Colon (tissue), 2 donors: Measurements from ENCODE around the gene SSTR1.

Experiments used
- FAIRE-seq: peaks from 2 replicates; lab custom pipeline; 2012; peaks lifted over from hg19 to GRCh38; lab: Jason Lieb, UNC
- donor health status: control.
- donor health status: control.

Gene SSTR1

DNA sequence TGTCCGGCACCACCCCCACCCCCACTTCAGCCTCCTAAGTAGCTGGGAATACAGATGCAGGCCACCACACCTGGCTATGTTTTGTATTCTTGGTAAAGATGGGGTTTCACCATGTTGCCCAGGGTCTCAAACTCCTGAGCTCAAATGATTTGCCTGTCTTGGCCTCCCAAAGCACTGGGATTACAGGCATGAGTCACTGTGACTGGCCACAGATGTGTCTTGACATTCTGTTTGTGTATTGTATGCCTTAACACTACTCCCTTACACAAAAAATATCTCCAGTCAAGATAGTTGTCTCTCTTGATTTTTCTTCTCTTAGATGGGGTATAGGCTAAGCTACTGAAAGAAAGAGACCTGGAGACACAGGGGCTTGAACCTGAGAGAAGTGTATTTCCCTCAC, 30.6 kb downstream of the SSTR1 start:
- FAIRE-seq: no peak

DNA sequence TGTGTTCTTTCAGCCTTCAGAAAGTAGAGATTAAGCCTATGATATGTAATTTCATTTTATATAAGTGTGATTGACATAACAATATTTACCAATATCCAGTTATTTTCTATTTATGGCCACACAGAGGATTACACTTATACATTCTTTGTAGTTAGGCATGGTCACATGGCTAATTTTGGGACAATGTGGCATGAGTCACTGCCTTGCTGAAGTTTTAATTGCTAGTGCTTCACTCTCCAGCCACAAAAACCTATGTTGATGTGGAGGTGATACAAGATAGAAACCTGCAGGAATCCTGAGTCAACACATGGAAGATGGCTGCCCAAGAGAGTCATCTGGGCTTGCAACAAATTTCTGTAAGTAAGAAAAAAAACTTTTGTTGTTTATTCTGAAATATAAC, 31.2 kb downstream of the SSTR1 start:
- FAIRE-seq: no peak

DNA sequence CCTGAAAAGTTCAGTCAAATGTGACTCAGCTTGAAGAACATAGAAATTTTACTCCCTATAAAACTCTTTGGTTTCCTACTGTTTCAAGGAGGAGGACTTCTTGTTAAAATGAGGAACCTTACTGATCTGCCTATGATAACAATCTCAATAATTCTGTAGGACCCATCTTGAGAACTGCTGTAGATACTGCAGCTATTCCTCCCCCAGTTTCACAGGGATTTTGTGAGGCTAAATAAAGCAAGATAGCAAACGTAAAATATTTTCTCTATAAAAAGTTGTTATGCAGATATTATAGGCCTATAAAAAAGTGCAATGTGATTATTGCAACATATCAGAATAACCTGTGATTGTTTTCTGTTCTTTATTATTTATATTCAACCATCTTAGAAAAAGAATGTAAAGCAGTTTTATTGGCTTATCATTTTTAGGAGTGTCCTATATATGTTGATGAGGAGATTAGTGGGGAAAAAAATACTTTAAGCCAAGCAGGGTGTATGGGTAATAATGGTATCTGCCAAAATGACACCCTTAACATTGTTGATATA, 36.1 kb downstream of the SSTR1 start:
- FAIRE-seq: no peak

DNA sequence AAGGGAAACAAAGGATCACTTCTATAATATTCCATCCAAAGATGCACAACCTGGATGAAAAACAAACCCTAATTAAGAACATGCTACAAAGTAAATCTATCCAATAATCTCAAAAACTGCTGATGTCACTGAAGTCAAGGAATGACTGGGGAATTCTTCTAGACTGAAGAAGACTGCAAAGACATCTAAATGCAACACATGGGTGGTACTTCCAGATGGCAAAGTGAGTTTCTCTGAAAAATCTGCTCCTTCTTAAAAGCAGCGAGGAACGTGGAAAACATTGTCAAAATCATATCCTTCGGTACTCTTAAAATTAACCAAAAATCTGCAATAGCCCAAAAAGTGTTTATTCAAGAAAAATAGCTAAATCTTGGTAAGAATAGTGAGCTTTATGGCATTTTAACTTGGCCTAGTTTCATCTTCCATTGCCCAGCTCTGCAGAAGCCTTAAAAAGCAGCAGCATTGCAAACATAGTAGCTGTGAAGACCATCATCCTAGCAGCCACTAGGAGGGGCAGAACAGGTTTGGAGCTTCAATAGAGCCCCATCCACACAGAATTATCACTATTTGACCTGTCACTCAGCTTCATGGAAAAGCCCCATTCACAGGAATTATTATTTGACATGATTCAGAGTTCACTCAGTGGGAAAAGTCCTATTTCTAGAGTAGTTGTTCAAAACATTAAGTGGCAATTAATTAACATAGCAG, 40.8 kb downstream of the SSTR1 start:
- FAIRE-seq: no peak

DNA sequence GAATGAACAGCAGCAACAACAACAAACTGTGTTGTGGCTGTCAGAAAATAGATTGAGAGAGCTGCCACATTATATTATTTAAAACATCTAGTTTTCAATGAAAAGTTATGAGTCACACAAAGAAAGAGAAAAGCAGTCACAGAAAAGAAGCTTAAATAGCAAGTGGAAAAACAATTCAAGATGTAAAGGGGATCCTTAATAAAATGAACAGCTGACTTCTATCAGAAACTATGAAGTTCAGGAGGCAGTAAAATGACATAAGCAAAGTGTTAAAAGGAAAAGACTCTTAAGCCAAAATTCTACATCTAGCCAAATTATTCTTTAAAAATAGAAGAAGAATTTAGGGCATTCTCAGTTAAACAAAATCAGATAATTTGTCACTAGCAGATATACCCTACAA, 42.6 kb downstream of the SSTR1 start:
- no peak for FAIRE-seq

DNA sequence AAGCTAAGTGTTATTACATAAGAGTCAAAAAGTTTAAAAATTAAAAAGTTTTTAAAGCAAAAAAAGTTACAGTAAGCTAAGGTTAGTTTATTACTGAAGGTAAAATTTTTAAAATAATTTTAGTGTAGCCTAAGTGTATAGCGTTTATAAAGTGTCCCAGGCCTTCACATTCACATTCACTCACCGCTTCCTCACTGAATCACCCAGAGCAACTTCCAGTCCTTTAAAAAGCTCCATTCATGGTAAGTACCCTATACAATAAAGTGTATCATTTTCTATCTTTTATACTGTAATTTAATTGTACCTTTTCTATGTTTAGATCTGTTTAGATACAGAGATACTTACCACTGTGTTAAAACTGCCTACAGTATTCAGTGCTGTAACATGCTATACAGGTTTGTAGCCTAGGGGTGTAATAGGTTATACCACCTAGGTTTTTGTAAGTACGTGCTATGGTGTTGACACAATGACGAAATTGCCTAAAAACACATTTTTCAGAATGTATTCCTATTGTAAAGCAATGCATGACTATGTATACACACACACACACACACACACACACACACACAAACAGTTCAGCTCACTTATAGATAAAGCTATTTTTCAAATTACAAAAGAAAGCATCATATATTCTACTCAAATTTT, 44.5 kb downstream of the SSTR1 start:
- FAIRE-seq: no peak

DNA sequence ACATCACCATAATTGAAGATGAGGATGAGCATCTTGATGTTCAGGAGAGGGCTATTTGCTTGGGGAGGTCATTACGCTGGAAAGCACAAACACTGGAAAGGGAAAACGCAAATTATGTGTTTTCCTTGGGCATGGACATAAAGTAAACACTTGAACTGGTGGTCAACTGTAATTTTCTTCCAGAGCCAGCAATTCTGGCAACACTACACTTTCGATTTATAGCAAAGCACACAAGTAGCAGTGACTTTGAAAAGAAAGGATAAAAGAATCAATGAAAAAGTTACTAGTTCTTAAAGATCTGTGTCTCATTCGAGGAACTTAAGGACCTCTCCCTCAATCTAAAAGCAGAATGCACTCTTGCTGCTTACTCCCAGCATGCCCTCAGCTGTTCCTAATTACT, 46.0 kb downstream of the SSTR1 start:
- FAIRE-seq: no peak

DNA sequence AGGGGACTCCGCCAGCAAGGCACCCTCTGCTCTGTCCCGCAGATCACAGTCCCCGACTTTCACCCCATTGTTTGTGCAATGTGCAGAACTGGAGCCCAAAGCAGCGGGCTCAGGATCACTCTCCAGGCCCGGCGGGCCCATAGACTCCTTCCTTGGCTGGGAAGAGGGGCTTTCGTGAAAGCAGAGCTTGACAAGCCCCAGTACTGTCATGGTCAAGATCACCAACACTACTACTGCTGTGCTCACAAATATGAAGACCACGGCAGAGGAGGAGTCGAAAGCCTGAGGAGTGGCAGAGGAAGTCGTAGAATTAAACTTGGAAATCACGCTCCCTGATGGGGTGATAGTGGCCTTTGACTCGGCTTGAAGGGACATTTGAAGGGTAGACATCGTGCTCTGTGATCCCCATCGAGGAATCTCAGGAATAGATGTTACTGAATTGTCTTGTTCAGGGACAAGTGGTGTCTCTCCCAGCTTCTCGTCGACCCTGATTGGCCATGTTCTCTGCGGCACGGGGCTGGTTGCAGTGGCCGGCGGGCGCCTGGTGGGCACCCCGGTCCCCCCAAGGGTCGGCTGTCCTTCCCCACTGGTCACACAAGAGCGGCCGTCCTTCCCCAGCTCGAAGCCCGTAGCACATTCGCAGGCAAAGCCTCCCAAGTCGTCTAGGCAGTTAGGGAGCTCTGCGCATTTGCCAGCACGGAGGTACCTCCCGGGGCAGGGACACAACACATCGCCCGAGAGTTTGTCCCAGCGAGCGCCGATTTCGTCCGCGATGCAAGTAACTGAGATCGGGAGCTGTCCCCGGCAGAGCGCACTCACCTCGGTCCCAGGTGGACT, 47.1 kb downstream of the SSTR1 start:
- FAIRE-seq: no peak

DNA sequence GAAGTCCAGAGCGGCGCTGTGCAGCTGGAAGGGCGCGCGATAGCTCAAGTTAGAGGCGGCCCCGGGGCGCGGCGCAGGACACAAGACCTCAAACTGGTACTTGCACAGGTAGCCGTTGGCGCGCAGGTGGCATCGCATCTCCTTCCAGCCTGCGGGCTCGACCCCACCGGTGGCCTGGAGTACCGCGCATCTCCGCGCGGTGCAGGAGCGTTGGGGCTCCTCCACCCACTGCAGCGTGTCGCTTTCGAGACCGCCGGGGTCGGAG, 47.6 kb downstream of the SSTR1 start:
- no peak for FAIRE-seq

DNA sequence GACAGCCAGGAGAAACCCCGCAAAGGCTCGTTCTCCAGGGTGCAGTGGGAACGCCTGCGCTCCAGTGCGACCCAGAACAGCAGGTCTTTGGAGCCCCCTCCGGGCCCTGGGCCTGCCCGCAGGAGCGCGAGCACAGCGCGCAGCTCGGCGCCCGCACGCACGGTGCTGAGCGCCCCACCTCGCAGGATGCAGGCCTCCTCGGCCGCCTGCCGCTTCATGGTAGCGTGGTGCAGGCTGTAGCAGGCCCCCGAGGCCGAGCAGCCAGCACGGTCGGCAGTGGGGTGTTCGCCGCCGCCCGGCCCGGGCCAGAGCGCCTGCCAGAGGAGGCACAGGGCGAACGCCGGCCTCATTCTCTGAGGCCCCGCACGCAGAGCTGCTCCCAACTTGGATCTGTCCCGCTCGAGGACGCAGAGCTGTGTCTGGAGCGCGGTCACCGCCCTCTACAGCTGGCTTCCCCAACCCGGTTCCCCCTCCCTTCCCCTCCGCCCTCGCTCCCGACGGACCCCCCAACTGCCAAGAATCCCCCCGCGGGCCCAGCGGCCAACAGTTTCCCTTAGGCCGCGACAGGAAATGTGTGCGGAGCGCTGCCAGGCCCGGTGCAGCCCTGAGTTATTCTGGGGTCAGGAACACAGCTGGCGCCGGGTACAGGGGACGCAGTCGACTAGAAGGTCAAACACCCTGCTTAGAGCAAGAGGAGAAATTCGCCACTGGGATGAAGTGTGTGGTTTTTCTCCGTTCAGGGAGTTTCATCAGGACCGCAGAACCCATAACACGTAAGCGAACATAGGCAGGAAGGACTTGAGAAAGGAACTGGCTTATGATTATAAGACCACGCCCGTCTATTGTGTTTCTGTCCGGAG, 48.2 kb downstream of the SSTR1 start, which contains the start of gene CLEC14A:
CLEC14A (minus strand) TSS at position 421 of the 860 bp plus-strand sequence; CDS start at position 350, 71 bp downstream.
- FAIRE-seq: no peak

DNA sequence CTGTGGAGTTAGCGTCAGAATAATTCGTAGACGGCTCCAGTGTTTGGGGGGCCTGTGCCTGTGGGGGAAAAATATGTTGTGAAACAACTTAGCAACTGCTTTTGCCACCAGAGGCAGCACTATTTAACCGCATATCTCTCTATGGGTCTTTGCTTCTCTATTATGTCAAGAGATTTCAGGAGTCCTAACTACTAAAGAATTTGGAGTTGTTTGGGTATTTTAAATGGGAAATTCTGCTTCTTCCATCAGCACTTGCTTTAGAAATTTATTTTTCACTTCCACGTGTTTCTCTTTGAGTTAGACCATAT, 48.8 kb downstream of the SSTR1 start:
- no peak for FAIRE-seq

DNA sequence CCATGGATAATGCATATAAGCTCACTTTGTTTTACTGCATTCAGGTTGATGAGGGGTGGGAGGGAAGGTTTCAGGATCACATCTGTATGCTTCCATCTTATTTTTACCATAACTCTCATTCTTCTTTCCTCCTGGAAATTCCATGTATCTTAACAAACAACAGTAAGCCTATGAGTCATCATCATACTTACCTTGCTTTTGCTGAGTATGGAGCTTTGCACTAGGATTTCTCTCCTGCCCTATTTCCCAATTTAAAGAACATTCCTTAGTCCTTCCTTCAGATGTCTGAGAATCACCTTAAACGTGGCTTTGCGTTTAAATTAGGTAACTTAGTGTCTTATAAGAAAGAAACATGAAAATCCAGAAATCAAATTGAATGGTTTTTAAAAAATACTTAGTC, 49.8 kb downstream of the SSTR1 start:
- FAIRE-seq: no peak

DNA sequence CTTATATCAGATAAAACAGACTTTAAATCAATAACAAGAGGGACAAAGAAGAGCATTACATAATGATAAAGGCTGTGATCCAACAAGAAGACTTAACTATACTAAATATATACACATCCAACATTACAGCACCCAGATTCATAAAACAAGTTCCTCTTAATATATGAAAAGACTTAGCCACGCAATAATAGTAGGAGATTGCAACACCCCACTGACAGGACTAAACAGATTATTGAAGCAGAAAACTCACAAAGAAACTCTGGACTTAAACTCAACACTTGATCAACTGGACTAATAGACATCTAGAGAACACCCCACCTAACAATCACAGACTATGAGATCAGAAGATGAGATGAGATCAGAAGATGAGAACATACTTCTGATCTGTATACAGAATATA, 53.9 kb downstream of the SSTR1 start:
- FAIRE-seq: no peak
